HG03135 (cell line): ENCODE data around the gene NKAIN2.
A peak's percentile ranks its signal among the peaks of the same experiment; 100 is the strongest.

Experiments used
- ATAC-seq: cut with Tn5 transposase; IDR thresholded peaks from one replicate; pipeline ENCODE4 v1.9.1; 2021; ENCODE audit warnings: mild to moderate bottlenecking, moderate library complexity; ENCODE audit not compliant: unreplicated experiment

Gene NKAIN2

DNA sequence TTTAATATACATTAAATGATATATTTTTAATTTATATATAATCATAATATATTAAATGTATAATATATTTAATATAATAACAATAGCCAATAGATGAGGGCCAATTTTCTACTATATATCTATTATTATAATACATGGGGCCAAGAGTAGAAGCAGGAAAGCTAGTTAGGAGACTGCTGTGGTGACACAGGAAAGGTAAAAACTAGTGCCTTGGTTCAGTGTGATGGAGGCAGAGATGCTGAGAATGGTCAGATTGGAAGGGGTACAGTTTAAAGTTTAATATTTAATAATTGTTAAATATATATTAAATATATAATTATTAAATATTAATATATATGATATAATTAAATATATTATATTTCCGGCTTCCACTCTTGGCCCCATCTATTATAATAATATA, 1055.7 kb downstream of the NKAIN2 start:
- ATAC-seq, result no peak

DNA sequence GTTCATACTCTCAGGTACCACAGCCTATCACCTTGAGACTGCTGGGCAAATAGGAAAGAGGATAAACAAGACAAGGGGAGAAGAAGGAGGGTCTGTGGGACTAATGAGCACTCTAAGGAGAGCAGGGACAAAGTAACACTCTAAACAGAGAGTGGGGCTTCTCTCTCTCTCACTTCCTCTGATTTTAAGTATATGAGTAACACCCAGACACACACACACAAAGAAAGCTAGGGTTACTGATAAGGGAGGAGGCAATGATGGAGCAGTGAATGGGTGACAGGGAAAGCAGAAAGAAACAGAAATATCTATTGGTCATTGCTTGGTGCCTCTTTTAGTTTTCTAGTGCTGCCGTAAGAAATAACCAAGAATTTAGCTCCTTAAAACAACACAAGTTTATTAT, 1062.4 kb downstream of the NKAIN2 start:
- no peak for ATAC-seq

- ATAC-seq, result no peak
Measured at GRCh38 chr6:124867121-124867520, 1063.5 kb downstream of the NKAIN2 start.

- ATAC-seq, result no peak
Measured at GRCh38 chr6:124868481-124868880, 1064.8 kb downstream of the NKAIN2 start.

- no peak for ATAC-seq
Measured at GRCh38 chr6:124869416-124869815, 1065.8 kb downstream of the NKAIN2 start.

DNA sequence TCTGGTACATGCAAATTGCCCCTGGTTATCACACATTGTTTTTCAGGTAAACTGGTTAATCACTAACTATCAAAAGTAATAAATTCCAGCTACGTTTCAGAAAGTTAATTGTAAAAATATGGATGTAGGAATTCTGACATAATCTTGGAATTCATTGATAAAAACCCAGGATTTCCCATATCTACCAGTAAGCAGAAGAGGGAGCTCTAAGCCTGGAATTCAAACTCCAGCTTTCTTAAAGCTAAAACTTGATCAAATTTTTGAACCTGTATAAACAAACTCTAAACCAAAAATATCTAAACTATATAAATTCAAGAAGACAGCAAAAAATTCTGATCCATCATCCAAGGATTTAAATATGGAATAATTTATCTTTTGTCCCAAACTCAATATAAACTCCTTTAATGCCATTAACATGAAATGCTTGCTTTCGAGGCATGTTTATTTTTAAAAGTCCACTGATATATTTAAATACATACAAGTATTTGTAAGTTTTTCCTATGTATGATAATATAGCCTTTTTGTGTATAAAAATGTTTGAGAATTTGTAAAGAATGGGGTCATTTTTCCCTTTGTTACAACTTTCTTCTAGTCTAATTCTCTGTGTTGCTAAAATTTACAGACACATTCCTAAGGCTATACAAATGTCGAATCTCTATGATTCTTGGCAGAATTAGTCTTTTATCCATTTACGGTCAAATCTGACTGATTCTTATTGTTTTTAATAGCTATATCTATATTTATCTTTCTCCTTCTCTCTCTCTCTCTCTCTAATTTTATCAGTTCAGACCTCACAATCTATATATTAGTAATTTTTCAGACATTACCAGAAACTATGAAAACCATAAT, 1067.2 kb downstream of the NKAIN2 start:
- ATAC-seq, result no peak

- peak; percentile 85 for ATAC-seq
Measured at GRCh38 chr6:124872361-124873065, 1068.8 kb downstream of the NKAIN2 start.

DNA sequence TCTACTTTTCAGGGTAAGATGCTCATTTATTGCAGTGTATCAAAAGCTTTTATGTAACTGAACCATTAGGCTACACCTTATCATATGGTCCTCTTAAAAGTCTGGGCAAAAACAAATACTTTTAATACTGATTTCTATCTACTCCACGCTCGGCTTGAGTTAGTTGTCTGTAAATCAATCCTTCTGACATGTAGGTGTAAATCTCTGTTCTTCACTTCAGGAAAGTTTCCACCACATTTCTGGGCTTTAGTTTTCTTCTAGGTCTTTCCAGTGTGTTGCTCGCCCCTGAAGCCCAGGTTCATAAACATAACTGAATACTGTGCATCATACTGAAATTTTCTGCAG, 1069.4 kb downstream of the NKAIN2 start:
- ATAC-seq, result peak; percentile 15
